DMS 273 (cell line): ENCODE results near the gene COX15.
A peak's percentile ranks its signal among the peaks of the same experiment; 100 is the strongest.
"Not testable (repeated sequence)": the region's sequence is repeated elsewhere in the genome, so short reads cannot be mapped to it uniquely, and the experiment has no call there.

Source experiments
- DNase-seq: peaks from one replicate; lab custom pipeline; 2025; ENCODE audit not compliant: unreplicated experiment; lab: John Stamatoyannopoulos, UW

Gene COX15

GRCh38 chr10:99742254-99742653 is 10.3 kb upstream of the COX15 start:
- DNase-seq, result no peak

GRCh38 chr10:99740933-99741559 is 9.1 kb upstream of the COX15 start:
- no peak for DNase-seq

DNA sequence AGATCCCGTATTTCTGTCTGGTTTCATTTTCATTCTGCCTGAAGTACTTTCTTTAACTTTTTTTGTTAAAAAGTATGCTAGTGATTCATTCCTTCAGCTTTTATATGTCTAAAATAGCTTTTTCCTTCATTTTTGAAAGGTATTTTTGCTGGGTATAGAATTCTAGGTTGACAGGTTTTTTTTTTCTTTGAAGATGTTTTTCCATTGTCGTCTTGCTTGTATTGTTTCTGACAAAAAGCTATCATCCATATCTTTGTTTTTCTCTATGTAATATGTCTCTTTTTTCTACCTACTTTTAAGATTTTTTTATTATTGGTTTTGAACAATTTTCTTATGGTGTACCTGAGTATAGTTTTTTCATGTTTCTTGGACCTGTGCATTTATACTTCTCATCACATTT is 8.3 kb upstream of the COX15 start:
- no peak for DNase-seq

DNA sequence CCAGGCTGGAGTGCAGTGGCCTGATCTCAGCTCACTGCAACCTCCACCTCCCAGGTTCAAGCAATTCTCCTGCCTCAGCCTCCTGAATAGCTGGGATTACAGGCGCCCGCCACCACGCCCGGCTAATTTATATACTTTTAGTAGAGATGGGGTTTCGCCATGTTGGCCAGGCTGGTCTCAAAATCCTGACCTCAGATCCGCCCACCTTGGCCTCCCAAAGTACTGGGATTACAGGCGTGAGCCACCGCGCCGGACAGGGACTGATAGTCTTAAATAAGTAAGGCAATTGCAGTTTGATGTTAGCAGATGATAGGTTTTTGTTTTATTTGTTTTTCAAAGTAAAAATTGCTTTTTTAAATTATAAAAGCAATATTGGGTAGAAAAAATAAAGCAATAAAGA is 2.2 kb upstream of the COX15 start:
- DNase-seq, result not testable (repeated sequence)

- DNase-seq, result peak; percentile 24
Measured at GRCh38 chr10:99733366-99733765, 1.4 kb upstream of the COX15 start.

DNA sequence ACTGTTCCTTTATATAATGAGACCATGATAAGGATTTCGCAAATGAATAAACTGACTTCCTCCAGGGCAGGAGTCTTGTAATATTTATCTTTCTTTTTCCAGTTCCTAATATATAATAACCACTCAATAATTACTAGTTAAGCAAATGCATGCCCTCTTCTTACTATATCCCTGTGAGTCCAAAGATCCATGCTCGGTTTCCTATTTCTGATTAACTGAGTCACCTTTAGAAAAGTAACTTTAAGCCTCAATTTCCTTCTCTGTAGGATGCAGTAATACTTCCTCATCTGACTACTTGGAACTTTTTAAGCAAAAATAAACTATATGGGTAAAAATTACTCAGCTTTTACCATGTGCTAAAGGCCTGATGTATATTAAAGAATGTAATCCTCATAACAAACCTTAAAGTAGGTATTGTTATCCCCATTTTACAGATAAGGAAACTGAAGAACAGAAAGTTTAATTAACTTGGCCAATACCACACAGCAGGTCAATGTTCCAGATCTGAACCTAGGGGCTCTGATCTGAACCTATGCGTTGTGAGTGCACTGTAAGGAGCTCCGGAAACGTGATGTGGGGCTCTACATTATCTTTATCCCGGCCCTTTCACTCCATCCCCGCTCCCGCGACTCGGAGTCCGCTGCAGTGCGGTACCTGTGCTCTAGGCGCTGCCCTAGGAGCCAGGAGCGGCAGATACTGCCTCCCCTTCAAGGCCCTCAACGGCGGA is 458 bp downstream of the COX15 start:
- no peak for DNase-seq

DNA sequence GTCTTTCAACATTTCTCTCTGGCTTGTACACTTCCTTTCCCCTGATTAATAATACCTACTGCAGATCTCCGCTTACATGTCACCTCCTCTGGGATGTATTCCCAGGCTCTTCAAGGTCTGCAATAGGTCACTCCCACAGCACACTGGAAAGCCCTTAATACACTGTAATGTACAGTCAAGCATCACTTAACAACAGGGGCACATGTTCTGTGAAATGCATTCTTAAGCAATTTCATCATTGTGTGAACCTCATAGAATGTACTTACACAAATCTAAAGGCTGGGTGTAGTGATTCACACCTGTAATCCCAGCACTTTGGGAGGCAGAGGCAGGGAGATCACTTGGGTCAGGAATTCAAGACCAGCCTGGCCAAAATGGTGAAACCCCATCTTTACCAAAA is 1.9 kb downstream of the COX15 start:
- no peak for DNase-seq

GRCh38 chr10:99720387-99720786 is 11.5 kb downstream of the COX15 start:
- no peak for DNase-seq

GRCh38 chr10:99714446-99714845 is 17.5 kb downstream of the COX15 start:
- DNase-seq, result no peak

DNA sequence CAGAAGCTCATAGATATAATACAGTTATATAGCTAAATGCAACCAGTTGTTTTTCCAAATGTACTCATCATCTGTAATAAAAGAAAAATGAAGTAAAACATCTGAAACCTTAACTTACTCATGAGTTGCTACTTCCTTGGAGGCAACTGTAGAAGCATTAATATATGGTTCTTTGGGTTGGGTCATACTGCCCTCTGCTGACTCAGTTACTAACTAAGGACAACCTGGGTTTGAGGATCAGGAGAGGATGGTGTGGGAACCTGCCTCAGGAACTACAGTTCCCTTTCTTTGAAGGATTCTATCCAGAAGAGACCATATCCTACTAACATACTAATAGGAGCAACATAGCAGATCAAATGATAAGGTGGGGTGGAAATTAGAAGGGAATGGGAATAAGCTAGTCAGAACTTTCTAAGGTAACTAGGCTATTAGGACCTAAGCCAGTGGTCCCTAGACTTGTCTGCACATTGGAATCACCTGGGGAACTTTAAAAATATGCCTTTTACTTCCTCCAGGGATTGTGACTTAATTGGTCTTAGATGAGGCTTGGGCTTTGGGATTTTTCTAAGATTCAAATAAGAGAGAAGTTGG is 20.7 kb downstream of the COX15 start:
- peak; percentile 69 for DNase-seq

DNA sequence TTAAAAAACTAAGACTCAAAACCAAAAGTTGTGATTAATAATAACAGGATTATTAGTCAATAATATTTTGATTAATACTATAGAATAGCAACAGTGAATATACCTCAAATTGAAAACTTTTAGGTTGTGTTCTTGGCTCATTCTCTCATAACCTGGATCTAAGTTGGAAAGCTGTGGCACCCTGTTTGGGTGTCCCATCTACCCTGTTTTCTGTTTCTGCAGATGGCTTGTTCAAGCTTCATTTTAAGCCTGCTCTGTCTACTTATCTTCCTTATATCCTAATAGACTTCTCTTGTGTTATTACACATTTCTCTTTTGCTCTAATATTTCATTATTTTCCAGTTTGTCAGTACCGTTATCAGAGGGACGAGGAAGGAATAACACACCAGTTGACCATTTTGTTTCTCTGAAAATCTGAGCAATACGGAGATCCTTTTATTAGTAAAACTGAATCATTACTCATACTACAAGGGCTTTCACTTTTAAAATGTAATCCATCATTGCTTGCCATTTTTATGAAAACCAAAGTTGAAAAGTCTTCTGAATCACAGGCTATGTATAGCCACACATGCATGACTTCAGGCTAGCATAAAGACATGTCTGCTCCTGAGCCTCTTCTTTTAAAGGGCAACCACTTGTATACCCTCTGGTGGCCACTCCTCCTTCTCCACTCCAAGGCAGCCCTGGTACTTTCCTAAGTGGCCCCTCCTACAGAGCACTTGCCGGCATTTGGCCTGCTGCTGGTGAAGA is 22.3 kb downstream of the COX15 start:
- DNase-seq, result peak; percentile 1

- no peak for DNase-seq
Measured at GRCh38 chr10:99708428-99709012, 23.4 kb downstream of the COX15 start.

DNA sequence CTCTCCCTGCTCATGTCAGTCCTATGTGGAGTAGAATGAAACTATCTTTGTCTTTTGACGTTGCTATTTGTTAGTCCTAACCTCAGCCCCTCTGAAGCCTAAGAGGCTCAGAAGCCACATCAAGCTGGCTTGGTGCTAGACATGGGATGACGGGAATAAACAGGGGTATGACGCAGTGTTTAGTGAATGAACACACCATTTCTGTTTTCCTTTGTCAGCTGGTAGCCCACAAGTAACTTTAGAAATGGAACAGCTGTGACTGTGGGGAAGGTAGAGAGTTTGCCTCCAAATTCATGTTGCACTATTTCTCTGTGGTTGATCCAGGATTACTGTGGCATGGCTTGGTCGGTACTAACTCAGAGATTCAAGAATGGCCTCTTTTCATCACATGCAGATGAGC is 31.3 kb downstream of the COX15 start:
- DNase-seq, result no peak

DNA sequence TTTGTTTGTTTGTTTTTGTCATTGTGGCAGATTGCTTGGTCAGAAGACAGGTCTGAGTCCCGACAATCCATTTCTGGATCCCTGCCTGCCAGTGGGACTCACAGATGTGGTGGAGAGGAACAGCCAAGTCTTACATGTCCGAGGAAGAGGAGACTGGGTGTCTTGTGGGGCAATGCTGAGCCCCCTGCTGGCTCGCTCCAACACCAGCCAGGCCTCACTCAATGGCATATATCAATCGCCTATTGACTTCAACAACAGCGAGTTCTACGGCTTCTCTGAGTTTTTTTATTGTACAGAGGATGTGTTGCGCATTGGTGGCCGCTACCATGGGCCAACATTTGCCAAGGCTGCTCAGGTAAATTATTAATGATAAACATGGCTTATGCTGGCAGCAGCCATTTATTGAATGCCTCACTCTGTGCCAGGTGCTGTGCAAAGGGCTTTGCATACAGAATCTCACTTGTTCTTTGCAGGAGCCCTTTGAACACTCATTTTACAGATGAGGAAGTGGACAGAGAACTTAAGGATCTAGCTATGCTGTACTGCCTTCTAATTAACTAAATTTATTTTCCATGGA is 33.3 kb downstream of the COX15 start:
- no peak for DNase-seq

GRCh38 chr10:99695761-99696160 is 36.2 kb downstream of the COX15 start:
- DNase-seq, result no peak

GRCh38 chr10:99693933-99694583 is 37.9 kb downstream of the COX15 start:
- no peak for DNase-seq

DNA sequence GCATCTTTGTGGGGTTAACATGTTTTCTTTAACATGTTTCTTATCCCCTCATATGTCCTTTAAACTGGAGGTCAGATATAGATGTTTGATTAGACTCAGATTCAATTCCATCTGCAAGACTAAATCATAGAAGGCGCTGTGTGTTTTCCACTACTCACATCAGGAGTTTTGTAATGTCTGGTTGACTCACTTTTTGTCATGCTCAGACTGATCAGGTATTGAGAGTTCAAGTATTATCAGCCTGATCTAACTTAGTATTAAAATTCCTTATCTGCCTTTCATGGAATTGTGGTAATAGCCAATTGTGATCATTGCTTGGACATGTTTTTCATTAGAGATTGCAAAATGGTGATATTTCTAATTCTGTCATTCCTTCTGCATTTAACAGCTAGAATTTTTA is 42.5 kb downstream of the COX15 start:
- no peak for DNase-seq

GRCh38 chr10:99685597-99685967 is 46.3 kb downstream of the COX15 start:
- DNase-seq, result no peak

- DNase-seq, result peak; percentile 40
Measured at GRCh38 chr10:99682752-99683151, 49.2 kb downstream of the COX15 start.
